ENCODE measurements around the gene CHPF2. TPM values are rescaled to one million over a fixed set of nuclear protein-coding genes. Genes with fewer than 3 reads are reported as not detected.

The CHPF2 gene
- total RNA-seq, 1 donor from 2014 or later: 25.0 TPM

GRCh38 chr7:151188252-151188542, 44.1 kb upstream of the CHPF2 start:
- Histone ChIP-seq H3K36me3 (ENCODE audit: control insufficient read depth, insufficient read depth, low read length) (no peaks in the 10 kb centered on the region), H3K27me3 (ENCODE audit: control insufficient read depth, insufficient read depth, low read length) (peaks cover 5% of the 10 kb centered on the region), H3K4me3 (ENCODE audit: low read depth, low read length) (no peak overlapping the region)
- no peak for TF ChIP-seq CTCF (IDR thresholded peaks at IDR 0.05; ENCODE audit: insufficient read depth, low read length, severe bottlenecking)
- no peak for FAIRE-seq
- no peak for DNase-seq (ENCODE audit: low read depth)

GRCh38 chr7:151189038-151189437, 43.2 kb upstream of the CHPF2 start:
- no peak for FAIRE-seq
- H3K27me3 ChIP-seq (ENCODE audit: control insufficient read depth, insufficient read depth, low read length): peaks cover 5% of the 10 kb centered on the region
- no peak for TF ChIP-seq CTCF (IDR thresholded peaks at IDR 0.05; ENCODE audit: insufficient read depth, low read length, severe bottlenecking)

GRCh38 chr7:151191544-151191943, 40.7 kb upstream of the CHPF2 start:
- no peak for FAIRE-seq
- H3K4me3 ChIP-seq (ENCODE audit: low read depth, low read length): no peak overlapping the region
- no peaks in the 10 kb centered on the region for H3K36me3 ChIP-seq (ENCODE audit: control insufficient read depth, insufficient read depth, low read length)
- no peak for TF ChIP-seq CTCF (IDR thresholded peaks at IDR 0.05; ENCODE audit: insufficient read depth, low read length, severe bottlenecking)
- DNase-seq (ENCODE audit: low read depth): no peak
- peaks cover 19% of the 10 kb centered on the region for H3K27me3 ChIP-seq (ENCODE audit: control insufficient read depth, insufficient read depth, low read length)

More at GRCh38 chr7:151189038-151189437, 43.2 kb upstream of the CHPF2 start:
- no peak overlapping the region for H3K4me3 ChIP-seq (ENCODE audit: low read depth, low read length)
- no peak for DNase-seq (ENCODE audit: low read depth)
- no peaks in the 10 kb centered on the region for H3K36me3 ChIP-seq (ENCODE audit: control insufficient read depth, insufficient read depth, low read length)

GRCh38 chr7:151192002-151192539, 40.2 kb upstream of the CHPF2 start:
- TF ChIP-seq CTCF (IDR thresholded peaks at IDR 0.05; ENCODE audit: insufficient read depth, low read length, severe bottlenecking): no peak
- H3K4me3 ChIP-seq (ENCODE audit: low read depth, low read length): no peak overlapping the region
- peaks cover 21% of the 10 kb centered on the region for H3K27me3 ChIP-seq (ENCODE audit: control insufficient read depth, insufficient read depth, low read length)
- DNase-seq (ENCODE audit: low read depth) (no peak), FAIRE-seq (no peak)
- H3K36me3 ChIP-seq (ENCODE audit: control insufficient read depth, insufficient read depth, low read length): no peaks in the 10 kb centered on the region

GRCh38 chr7:151193203-151193978, 38.9 kb upstream of the CHPF2 start:
- TF ChIP-seq CTCF (IDR thresholded peaks at IDR 0.05; ENCODE audit: insufficient read depth, low read length, severe bottlenecking): no peak
- no peak overlapping the region for H3K4me3 ChIP-seq (ENCODE audit: low read depth, low read length)
- H3K36me3 ChIP-seq (ENCODE audit: control insufficient read depth, insufficient read depth, low read length): no peaks in the 10 kb centered on the region
- H3K27me3 ChIP-seq (ENCODE audit: control insufficient read depth, insufficient read depth, low read length): peaks cover 18% of the 10 kb centered on the region
- no peak for DNase-seq (ENCODE audit: low read depth)
- FAIRE-seq: no peak

- FAIRE-seq (no peak), DNase-seq (ENCODE audit: low read depth) (no peak)
- Histone ChIP-seq H3K27me3 (ENCODE audit: control insufficient read depth, insufficient read depth, low read length) (peaks cover 18% of the 10 kb centered on the region), H3K36me3 (ENCODE audit: control insufficient read depth, insufficient read depth, low read length) (no peaks in the 10 kb centered on the region), H3K4me3 (ENCODE audit: low read depth, low read length) (no peak overlapping the region)
- no peak for TF ChIP-seq CTCF (IDR thresholded peaks at IDR 0.05; ENCODE audit: insufficient read depth, low read length, severe bottlenecking)
These were observed 38.1 kb upstream of the CHPF2 start for GRCh38 chr7:151194188-151194587.

All from bronchial epithelial cell (primary cell).